ENCODE results near the gene LGI2. TPM values are rescaled to one million over a fixed set of nuclear protein-coding genes. Genes with fewer than 3 reads are reported as not detected.

The LGI2 gene
- total RNA-seq, 1 donor from 2014 or later = 20.5 TPM

DNA sequence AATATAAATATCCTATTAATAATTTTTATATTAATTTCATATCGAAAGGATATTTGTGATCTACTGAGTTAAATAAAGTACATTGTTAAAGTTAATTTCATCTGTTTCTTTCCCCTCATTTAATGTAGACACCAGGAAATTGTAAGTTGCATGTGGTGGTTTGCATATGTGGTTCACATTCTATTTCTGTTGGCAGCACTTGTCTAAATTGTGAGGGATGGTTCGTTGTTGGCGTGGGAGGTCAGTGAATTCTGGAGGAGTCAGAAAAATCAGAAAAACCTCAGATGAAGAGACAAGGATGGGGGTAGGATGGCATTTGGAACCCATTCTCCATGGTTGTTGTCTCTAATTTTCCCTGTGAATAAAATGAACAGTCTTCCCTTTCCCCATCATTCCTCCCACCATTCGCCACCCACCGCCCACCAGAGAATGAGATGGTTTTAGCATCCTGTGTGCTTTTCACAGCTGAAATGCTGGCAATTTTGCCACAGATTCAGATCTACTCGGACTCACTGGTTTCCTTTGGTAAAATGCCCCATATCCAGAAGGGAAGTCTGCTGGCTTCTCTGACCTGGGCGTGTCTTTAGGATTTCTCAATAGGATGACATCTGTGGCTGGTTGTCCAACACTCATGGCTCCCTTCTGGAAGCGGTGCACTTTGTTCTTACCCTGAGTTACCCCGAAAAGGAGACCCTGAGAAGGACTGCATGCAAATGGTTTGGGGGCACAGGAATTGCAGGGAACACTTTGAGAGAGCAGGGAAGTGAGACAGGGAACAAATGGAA, 52.3 kb downstream of the LGI2 start:
- no peaks in the 10 kb centered on the region for H3K36me3 Mint-ChIP-seq (ENCODE audit: unreplicated experiment)
- peaks cover 4% of the 10 kb centered on the region for H3K4me1 Mint-ChIP-seq (ENCODE audit: low read depth, unreplicated experiment)
- no peak overlapping the region for H3K27ac Mint-ChIP-seq (ENCODE audit: unreplicated experiment)
- H3K27me3 Mint-ChIP-seq (ENCODE audit: unreplicated experiment) = no peaks in the 10 kb centered on the region
- no peak overlapping the region for H3K4me3 Mint-ChIP-seq (ENCODE audit: unreplicated experiment)
- no peaks in the 10 kb centered on the region for H3K9me3 Mint-ChIP-seq (ENCODE audit: unreplicated experiment)
- no peak for DNase-seq
- TF ChIP-seq, protein P1, sequence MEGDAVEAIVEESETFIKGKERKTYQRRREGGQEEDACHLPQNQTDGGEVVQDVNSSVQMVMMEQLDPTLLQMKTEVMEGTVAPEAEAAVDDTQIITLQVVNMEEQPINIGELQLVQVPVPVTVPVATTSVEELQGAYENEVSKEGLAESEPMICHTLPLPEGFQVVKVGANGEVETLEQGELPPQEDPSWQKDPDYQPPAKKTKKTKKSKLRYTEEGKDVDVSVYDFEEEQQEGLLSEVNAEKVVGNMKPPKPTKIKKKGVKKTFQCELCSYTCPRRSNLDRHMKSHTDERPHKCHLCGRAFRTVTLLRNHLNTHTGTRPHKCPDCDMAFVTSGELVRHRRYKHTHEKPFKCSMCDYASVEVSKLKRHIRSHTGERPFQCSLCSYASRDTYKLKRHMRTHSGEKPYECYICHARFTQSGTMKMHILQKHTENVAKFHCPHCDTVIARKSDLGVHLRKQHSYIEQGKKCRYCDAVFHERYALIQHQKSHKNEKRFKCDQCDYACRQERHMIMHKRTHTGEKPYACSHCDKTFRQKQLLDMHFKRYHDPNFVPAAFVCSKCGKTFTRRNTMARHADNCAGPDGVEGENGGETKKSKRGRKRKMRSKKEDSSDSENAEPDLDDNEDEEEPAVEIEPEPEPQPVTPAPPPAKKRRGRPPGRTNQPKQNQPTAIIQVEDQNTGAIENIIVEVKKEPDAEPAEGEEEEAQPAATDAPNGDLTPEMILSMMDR (IDR thresholded peaks at IDR 0.05; ENCODE audit: partially characterized antibody, unreplicated experiment) = no peak

DNA sequence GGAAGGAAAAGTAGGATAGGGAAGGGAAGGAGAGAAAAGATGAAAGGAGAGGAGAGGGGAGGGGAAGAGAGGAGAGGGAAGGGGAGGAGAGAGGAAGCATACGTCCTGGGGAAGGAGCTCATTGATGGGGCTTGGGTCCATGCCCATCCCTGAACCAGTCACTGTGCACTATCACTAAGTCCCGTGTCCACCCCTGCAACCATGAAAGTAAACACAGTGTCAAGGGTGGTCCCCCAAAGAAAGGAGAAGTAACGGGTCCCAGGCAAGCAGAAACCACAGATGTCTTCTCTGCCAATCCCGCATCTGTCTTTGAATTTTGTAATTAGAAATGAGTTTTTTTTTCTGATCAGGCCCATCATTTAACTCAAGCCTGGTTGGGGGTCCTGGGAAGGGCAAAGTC, 55.2 kb downstream of the LGI2 start:
- H3K27ac Mint-ChIP-seq (ENCODE audit: unreplicated experiment) = no peak overlapping the region
- H3K27me3 Mint-ChIP-seq (ENCODE audit: unreplicated experiment) = no peaks in the 10 kb centered on the region
- H3K4me3 Mint-ChIP-seq (ENCODE audit: unreplicated experiment) = no peak overlapping the region
- TF ChIP-seq, protein P1 (IDR thresholded peaks at IDR 0.05; ENCODE audit: partially characterized antibody, unreplicated experiment) = no peak
- DNase-seq = no peak
- H3K9me3 Mint-ChIP-seq (ENCODE audit: unreplicated experiment) = peaks cover 4% of the 10 kb centered on the region
- peaks cover 6% of the 10 kb centered on the region for H3K36me3 Mint-ChIP-seq (ENCODE audit: unreplicated experiment)
- peaks cover 2% of the 10 kb centered on the region for H3K4me1 Mint-ChIP-seq (ENCODE audit: low read depth, unreplicated experiment)

DNA sequence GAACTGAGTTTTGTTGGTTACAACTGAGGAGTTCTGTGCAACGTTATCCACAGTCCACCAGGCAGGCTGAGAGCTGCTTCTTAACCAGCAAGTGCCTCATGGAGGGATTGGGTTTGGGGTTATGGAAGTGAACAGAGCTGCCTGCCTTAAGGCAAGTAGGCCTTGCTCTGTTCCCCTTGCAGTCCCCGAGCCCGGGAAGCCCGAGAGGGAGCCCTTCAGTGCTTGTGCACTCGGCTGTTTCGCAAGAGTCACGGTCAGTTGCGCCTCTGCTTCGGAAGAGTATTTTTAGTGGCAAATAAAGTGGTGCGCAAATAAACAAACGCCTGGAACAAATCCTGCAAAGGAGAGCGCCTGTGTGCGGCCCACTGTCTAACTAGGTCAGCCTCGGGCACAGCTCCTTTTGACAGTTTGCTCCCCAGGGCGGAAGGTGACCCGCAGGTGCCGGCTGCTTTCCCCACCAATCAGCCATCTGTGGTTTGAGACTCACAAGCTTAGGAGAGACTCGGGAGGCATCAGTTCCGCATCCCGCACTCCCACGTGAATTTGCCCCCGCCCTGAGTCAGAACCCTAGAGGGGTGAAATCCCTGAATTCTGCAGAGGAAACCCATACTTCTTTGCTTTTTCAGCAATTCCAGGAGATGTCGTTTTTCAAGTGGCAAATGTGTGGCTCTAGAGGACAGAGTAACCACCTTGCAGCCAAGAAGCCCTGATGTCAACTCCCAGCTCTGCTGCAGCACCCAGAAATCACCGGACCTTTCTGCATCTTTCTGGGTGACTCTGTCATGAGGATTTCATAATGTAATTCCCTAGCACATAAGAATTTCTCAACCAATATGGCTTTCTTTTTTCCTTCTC, 56.8 kb downstream of the LGI2 start:
- DNase-seq = no peak
- Mint-ChIP-seq H3K36me3 (ENCODE audit: unreplicated experiment) (peaks cover 6% of the 10 kb centered on the region), H3K27me3 (ENCODE audit: unreplicated experiment) (no peaks in the 10 kb centered on the region), H3K9me3 (ENCODE audit: unreplicated experiment) (peaks cover 4% of the 10 kb centered on the region), H3K4me1 (ENCODE audit: low read depth, unreplicated experiment) (peaks cover 2% of the 10 kb centered on the region), H3K4me3 (ENCODE audit: unreplicated experiment) (no peak overlapping the region), H3K27ac (ENCODE audit: unreplicated experiment) (no peak overlapping the region)
- TF ChIP-seq, protein P1 (IDR thresholded peaks at IDR 0.05; ENCODE audit: partially characterized antibody, unreplicated experiment) = no peak

DNA sequence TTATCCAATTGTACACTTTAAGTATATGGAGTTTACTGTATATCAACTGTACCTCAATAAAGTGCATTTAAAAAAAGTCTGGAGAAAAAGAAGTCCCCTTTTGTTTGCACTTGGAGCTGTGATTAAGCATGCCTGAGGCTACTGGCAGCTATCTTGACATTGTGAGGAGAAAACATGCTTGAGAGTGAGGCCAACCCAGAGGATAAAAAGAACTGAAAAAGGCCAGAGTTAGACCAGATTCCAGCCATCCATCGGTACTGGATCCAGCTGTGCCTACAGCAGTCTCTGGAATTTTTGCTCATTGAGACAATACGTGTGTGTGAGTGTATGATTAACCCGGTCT, 57.4 kb downstream of the LGI2 start:
- H3K4me3 Mint-ChIP-seq (ENCODE audit: unreplicated experiment) = no peak overlapping the region
- H3K27ac Mint-ChIP-seq (ENCODE audit: unreplicated experiment) = no peak overlapping the region
- H3K27me3 Mint-ChIP-seq (ENCODE audit: unreplicated experiment) = no peaks in the 10 kb centered on the region
- peaks cover 6% of the 10 kb centered on the region for H3K36me3 Mint-ChIP-seq (ENCODE audit: unreplicated experiment)
- H3K9me3 Mint-ChIP-seq (ENCODE audit: unreplicated experiment) = peaks cover 4% of the 10 kb centered on the region
- DNase-seq = no peak
- H3K4me1 Mint-ChIP-seq (ENCODE audit: low read depth, unreplicated experiment) = peaks cover 2% of the 10 kb centered on the region
- TF ChIP-seq, protein P1 (IDR thresholded peaks at IDR 0.05; ENCODE audit: partially characterized antibody, unreplicated experiment) = no peak

DNA sequence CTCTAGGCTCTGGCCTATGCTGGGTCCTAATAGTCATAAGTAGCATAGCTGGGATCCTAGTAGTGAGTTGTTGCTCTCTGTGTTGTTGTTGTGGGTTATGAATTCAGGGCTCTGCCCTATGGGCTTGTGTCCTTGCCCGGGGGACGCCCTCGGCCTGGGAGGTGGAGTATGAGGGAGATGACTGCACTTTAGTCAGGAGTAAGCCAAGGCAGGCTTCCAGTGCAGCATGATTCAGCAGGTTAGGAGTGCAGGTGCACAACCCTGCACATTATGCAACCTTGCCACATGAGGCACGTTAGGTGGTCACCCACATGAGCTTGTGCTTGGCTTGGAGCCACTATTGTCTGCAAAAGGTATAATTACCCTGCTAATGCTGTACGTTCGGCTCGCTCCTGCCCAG, 59.6 kb downstream of the LGI2 start:
- peaks cover 9% of the 10 kb centered on the region for H3K36me3 Mint-ChIP-seq (ENCODE audit: unreplicated experiment)
- TF ChIP-seq, protein P1 (IDR thresholded peaks at IDR 0.05; ENCODE audit: partially characterized antibody, unreplicated experiment) = no peak
- H3K4me1 Mint-ChIP-seq (ENCODE audit: low read depth, unreplicated experiment) = peaks cover 2% of the 10 kb centered on the region
- no peak overlapping the region for H3K27ac Mint-ChIP-seq (ENCODE audit: unreplicated experiment)
- no peak overlapping the region for H3K4me3 Mint-ChIP-seq (ENCODE audit: unreplicated experiment)
- no peak for DNase-seq
- H3K9me3 Mint-ChIP-seq (ENCODE audit: unreplicated experiment) = peaks cover 4% of the 10 kb centered on the region
- no peaks in the 10 kb centered on the region for H3K27me3 Mint-ChIP-seq (ENCODE audit: unreplicated experiment)
